ENCODE measurements around the gene FARP1.

GRCh38 chr13:98393873-98394272 lies 251.0 kb downstream of the FARP1 start:
- no peak for TF ChIP-seq CTCF (IDR thresholded peaks at IDR 0.05)
- no peak for TF ChIP-seq POLR2A (IDR thresholded peaks at IDR 0.05; ENCODE audit: low read depth)
- TF ChIP-seq EP300 (IDR thresholded peaks at IDR 0.05) = no peak

All from esophagus muscularis mucosa (tissue), 4 donors.